A549 (cell line): Measurements from ENCODE around the gene LCN6.

Source experiments
- JUN ChIP-seq, 2 experiments: fragments of >200 bp; sonication (Bioruptor Twin); formaldehyde crosslinking; IDR thresholded peaks; 2 replicates in 1 of 2; 3 replicates in 1 of 2; pipeline ENCODE4 v1.6.1; 2016 to 2017
- JUNB ChIP-seq: fragments of >200 bp; sonication (Bioruptor Twin); formaldehyde crosslinking; IDR thresholded peaks from 2 replicates; pipeline ENCODE4 v1.6.1; 2016
- PHF8 ChIP-seq: fragments of 200-600 bp; sonication (generic); IDR thresholded peaks from 2 replicates; pipeline ENCODE4 v1.6.1; 2016; ENCODE audit warnings: low read depth, mild to moderate bottlenecking, antibody characterized with exemption, moderate library complexity, borderline replicate concordance

GRCh38 chr9:136791516-136792276 lies 43.4 kb upstream of the LCN6 start:
- TF ChIP-seq JUNB (no peak), PHF8 (no peak), JUN (IDR thresholded peaks at IDR 0.05) (no peak; a peak in 1 of 5 replicates)
